Retinal pigment epithelial cell (primary cell): Measurements from ENCODE around the gene HSPB7.
"Not testable (repeated sequence)": the region's sequence is repeated elsewhere in the genome, so short reads cannot be mapped to it uniquely, and the experiment has no call there.

Experiments used
- DNase-seq: peaks from one replicate; pipeline ENCODE4 v3.0.0-alpha.2; 2010; ENCODE audit warnings: low read depth
- H3K4me3 ChIP-seq: 2 replicates; pipeline ENCODE4 v1.5.1; 2011; ENCODE audit warnings: mild to moderate bottlenecking, low read length, control low read depth, moderate library complexity
- TF ChIP-seq, protein P1 (sequence below): conservative IDR thresholded peaks from 2 replicates; pipeline ENCODE4 v1.5.1; 2011; ENCODE audit warnings: low read depth, low read length, control low read depth, inconsistent platforms

The HSPB7 gene

DNA sequence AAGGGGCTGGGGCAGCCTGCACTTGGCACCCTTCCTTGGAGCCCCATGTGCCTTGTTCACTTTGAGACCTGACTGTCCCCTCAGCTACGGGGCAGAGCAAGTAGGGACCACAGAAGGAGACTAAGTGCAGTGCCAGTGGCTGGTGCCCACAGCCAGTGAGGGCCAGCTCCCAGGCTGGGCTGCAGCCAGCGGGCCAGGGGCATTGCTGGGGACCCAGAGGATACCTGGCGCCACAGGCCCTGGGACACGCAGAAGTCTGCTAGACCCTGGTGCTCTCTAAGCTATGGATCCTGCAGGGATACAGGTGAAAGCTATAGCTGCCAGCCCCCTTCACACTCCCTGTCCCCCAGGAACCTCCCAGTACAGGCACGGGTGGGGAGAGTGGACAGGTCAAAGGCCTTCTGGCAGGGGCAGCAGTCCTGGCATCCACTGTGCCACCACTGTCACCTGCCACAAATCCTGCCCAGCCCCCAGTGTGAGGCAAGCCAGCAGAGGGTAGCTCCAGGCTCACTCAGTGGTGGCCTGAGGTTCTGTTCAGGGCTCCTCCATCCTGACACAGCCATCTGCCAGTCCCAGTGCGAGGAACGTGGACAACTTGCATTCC lies 5.3 kb upstream of the HSPB7 start:
- no peak overlapping the region for H3K4me3 ChIP-seq
- no peak for DNase-seq
- TF ChIP-seq, protein P1, sequence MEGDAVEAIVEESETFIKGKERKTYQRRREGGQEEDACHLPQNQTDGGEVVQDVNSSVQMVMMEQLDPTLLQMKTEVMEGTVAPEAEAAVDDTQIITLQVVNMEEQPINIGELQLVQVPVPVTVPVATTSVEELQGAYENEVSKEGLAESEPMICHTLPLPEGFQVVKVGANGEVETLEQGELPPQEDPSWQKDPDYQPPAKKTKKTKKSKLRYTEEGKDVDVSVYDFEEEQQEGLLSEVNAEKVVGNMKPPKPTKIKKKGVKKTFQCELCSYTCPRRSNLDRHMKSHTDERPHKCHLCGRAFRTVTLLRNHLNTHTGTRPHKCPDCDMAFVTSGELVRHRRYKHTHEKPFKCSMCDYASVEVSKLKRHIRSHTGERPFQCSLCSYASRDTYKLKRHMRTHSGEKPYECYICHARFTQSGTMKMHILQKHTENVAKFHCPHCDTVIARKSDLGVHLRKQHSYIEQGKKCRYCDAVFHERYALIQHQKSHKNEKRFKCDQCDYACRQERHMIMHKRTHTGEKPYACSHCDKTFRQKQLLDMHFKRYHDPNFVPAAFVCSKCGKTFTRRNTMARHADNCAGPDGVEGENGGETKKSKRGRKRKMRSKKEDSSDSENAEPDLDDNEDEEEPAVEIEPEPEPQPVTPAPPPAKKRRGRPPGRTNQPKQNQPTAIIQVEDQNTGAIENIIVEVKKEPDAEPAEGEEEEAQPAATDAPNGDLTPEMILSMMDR = no peak

DNA sequence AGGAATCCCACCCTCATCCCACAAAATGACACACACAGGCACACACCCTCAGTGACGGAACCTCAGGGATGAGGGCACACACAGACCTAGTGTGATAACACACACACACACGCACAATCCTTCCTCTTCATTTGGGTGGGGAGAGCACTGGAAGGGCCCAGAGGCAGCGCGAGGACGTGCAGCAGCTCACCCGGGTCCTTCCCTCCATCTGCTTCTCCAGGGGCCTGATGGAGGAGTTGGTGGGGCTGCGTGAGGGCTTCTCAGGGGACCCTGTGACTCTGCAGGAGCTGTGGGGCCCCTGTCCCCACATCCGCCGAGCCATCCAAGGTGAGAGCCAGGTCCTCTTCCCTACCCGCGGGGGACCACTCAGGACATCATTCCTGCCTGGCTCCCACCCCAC lies 4.5 kb upstream of the HSPB7 start:
- no peak for DNase-seq
- TF ChIP-seq, protein P1 = no peak

DNA sequence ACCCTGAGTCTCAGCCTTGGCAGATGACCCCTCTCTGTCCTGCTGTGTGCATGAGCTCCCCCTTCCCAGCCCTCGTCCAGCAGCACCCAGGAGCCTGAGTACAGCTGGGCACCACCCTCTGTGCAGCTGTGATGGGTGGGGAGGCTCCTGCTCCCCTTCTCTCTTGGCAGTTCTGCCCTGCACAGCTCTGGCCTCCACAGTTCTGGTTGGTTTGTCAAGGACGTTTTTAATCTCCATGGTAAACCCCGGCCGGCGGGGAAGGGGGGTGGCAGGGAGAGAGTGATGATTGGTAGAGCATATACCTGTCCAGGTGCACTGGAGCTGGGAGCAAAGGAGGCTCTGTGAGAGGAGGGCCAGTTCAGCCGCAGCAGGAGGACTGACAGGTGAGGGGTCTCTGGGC lies 3.8 kb upstream of the HSPB7 start, which contains the start of gene CLCNKA:
TSS of gene CLCNKA (plus strand) at position 356 of the 400 bp plus-strand sequence. CDS start 584 bp downstream, outside the sequence.
- H3K4me3 ChIP-seq = no peak within 1 kb of the TSS
- DNase-seq = no peak
- TF ChIP-seq, protein P1 = no peak

More for the DNA sequence above, 4.5 kb upstream of the HSPB7 start:
- H3K4me3 ChIP-seq = no peak overlapping the region

- not testable (repeated sequence) for H3K4me3 ChIP-seq, DNase-seq
These were observed 3.0 kb upstream of the HSPB7 start for GRCh38 chr1:16020878-16021277.

GRCh38 chr1:16020325-16020724 lies 2.5 kb upstream of the HSPB7 start:
- no peak overlapping the region for H3K4me3 ChIP-seq
- no peak for DNase-seq
- TF ChIP-seq, protein P1 = no peak

DNA sequence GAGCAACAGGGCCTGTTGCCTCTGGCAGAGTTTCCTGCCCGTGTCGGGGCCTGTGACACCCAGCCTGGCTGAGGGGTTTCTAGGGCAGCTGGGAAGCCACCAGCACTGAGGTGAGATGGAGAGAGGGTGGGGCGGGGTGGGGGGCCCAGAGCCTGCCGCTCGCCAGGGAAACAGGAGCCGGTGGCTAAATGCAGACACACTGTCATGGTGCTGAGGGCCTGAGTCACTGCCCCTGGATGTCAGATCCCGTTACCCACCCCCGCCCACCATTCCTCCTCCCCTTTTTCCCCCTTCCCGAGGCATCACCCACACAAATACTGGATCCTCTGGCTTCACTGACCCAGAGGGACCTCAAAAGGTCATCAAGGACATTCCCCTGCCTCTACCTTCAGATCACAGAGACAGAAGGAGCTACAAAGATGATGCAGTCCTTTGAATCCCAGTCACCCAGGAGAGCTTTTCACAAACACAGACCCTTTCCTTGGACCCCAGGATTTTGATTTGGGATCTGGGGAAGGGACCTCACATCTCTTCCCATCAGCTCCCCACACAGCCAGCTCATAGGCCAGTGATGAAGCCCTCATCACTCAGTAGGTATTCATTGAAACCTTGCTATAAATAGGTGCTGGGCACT lies 1.9 kb upstream of the HSPB7 start:
- TF ChIP-seq, protein P1 = no peak
- no peak for DNase-seq
- H3K4me3 ChIP-seq = no peak overlapping the region

DNA sequence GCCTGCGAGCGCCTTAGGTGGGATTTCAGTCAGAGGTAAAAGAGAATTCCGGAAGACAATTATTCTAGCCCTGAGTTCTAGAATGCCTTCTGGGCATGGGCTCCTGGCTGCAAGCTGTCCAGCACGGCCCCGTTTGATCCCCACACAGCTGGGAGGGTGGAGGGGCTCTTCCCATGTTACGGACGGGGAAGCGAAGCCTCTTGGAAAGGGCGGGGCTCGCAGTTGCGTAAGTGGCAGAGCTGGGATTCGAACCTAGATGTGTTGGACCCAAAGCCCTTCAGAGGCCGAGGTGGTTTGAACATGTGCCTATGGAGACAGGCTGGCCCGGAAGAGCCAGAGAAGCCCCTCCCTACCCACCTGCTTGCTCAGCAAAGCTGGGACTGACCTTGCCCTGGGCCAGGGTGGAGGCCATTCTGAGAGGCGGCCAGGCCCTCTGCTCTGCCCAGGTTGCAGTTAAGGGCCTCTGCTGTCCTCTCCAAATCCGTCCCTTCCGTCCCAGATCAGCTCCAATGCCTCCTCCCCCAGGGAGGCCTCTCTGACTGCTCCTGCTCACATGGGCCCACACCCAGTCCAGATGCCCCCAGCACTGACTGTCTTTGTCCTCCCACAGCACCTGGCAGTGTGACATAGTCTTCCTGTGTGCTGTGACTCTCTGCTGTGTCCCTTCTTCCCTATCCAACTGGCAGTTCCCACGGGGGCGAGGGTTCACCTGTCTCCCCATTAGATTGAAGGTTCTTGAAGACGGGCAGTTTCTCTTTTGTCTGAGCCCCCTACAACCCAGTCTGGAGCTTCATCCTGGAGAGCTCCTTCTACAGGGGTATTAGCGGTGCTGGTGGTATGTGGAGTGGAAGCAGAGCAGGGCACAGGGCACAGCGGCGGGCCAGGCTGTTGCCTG lies 1.2 kb upstream of the HSPB7 start:
- H3K4me3 ChIP-seq = no peak overlapping the region
- DNase-seq = peak; percentile 32
- TF ChIP-seq, protein P1 = no peak
